Smooth muscle cell (in vitro differentiated cells): ENCODE measurements around the gene PIP5K1B. TPM values are rescaled to one million over a fixed set of nuclear protein-coding genes. Genes with fewer than 3 reads are reported as not detected.
"Not testable (repeated sequence)": the region's sequence is repeated elsewhere in the genome, so short reads cannot be mapped to it uniquely, and the experiment has no call there.

Source experiments
- DNase-seq: peaks from one replicate; lab custom pipeline; 2025; ENCODE audit not compliant: unreplicated experiment; lab: John Stamatoyannopoulos, UW
- H2AFZ ChIP-seq: fragments of 200-600 bp; sonication (generic); 2 replicates; pipeline ENCODE4 v1.6.0; 2016; ENCODE audit warnings: antibody characterized with exemption, low read depth, mild to moderate bottlenecking
- H3F3A ChIP-seq: fragments of 200-600 bp; sonication (generic); 2 replicates; pipeline ENCODE4 v1.6.0; 2017; ENCODE audit warnings: antibody characterized with exemption, low read depth
- H3K27ac ChIP-seq: fragments of 200-600 bp; sonication (generic); 2 replicates; pipeline ENCODE4 v1.5.1; 2016; ENCODE audit warnings: low read depth, mild to moderate bottlenecking
- H3K27me3 ChIP-seq: fragments of 200-600 bp; sonication (generic); 2 replicates; pipeline ENCODE4 v1.6.1; 2016; ENCODE audit warnings: low read depth, mild to moderate bottlenecking
- H3K36me3 ChIP-seq: fragments of 200-600 bp; sonication (generic); 2 replicates; pipeline ENCODE4 v1.5.1; 2016; ENCODE audit warnings: low read depth
- H3K4me1 ChIP-seq: fragments of 200-600 bp; sonication (generic); 2 replicates; pipeline ENCODE4 v1.5.1; 2016; ENCODE audit warnings: low read depth
- H3K4me2 ChIP-seq: fragments of 200-600 bp; sonication (generic); 2 replicates; pipeline ENCODE4 v1.6.0; 2016; ENCODE audit warnings: mild to moderate bottlenecking
- H3K4me3 ChIP-seq: fragments of 200-600 bp; sonication (generic); 2 replicates; pipeline ENCODE4 v1.5.1; 2016; ENCODE audit warnings: mild to moderate bottlenecking
- H3K79me2 ChIP-seq: fragments of 200-600 bp; sonication (generic); 2 replicates; pipeline ENCODE4 v1.6.0; 2016; ENCODE audit warnings: low read depth, mild to moderate bottlenecking
- H3K9ac ChIP-seq: fragments of 200-600 bp; sonication (generic); 2 replicates; pipeline ENCODE4 v1.6.0; 2016; ENCODE audit warnings: low read depth
- H3K9me3 ChIP-seq: fragments of 200-600 bp; sonication (generic); replicated peaks from 2 replicates; pipeline ENCODE4 v1.5.1; 2016; ENCODE audit warnings: low read depth
- H4K20me1 ChIP-seq: fragments of 200-600 bp; sonication (generic); 2 replicates; pipeline ENCODE4 v1.6.0; 2016; ENCODE audit warnings: low read depth
- WGBS: methylation state at CpG from one replicate; pipeline ENCODE4 v1.1.7; 2016; ENCODE audit warnings: low lambda C conversion rate; 5-methylcytosine and 5-hydroxymethylcytosine counted together
- polyA plus RNA-seq: library from polyadenylated mRNA; unstranded; fragments of >200 nt; fragmentation: Nextera tagmentation; extraction: Ambion mirVana; gene quantifications from 2 replicates; pipeline ENCODE4 v1.2.1, GENCODE V29; 2016
- total RNA-seq: library from RNA; depleted of rRNA; stranded (reverse); fragments of >200 nt; gene quantifications from 2 replicates; pipeline ENCODE4 v1.2.3, GENCODE V29; 2014
- TF ChIP-seq, protein P1 (sequence below): fragments of 200-600 bp; sonication (generic); IDR thresholded peaks from 2 replicates; pipeline ENCODE4 v1.5.1; 2017; ENCODE audit warnings: borderline replicate concordance, mild to moderate bottlenecking, antibody characterized with exemption; ENCODE audit not compliant: insufficient read depth, poor library complexity, severe bottlenecking

PIP5K1B gene
- total and polyA plus RNA-seq, 2 experiments from 2014 or later = not detected

DNA sequence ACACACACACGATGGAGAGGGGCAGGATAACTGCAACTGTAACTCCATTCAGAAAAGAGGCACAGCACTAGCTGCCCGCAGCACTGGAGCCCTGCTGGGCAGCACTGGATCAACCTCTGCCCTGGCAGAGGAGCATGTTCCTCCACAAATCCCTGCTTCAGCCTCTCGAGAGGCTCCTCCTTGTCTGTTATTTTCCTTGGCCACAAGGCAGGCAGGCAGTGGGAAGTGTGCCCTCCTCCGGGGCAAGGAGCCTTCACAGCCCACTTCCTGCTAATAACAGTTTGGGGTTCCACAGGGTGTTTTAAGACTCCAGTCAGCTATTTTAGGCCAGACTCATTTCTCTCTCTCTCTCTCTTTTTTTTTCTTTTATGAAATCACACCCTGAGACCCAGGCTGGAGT is 342.3 kb downstream of the PIP5K1B start:
- peaks cover 6% of the 10 kb centered on the region for H3K4me1 ChIP-seq
- H3K4me3 ChIP-seq = no peak overlapping the region
- H3F3A ChIP-seq = no peaks in the 10 kb centered on the region
- TF ChIP-seq, protein P1, sequence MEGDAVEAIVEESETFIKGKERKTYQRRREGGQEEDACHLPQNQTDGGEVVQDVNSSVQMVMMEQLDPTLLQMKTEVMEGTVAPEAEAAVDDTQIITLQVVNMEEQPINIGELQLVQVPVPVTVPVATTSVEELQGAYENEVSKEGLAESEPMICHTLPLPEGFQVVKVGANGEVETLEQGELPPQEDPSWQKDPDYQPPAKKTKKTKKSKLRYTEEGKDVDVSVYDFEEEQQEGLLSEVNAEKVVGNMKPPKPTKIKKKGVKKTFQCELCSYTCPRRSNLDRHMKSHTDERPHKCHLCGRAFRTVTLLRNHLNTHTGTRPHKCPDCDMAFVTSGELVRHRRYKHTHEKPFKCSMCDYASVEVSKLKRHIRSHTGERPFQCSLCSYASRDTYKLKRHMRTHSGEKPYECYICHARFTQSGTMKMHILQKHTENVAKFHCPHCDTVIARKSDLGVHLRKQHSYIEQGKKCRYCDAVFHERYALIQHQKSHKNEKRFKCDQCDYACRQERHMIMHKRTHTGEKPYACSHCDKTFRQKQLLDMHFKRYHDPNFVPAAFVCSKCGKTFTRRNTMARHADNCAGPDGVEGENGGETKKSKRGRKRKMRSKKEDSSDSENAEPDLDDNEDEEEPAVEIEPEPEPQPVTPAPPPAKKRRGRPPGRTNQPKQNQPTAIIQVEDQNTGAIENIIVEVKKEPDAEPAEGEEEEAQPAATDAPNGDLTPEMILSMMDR = no peak
- H3K4me2 ChIP-seq = no peak overlapping the region
- no peak for DNase-seq
- no peaks in the 10 kb centered on the region for H3K9me3 ChIP-seq
- 96% methylated on average over 4 of the region's 4 CpGs for WGBS
- no peaks in the 10 kb centered on the region for H4K20me1 ChIP-seq
- H3K9ac ChIP-seq = no peak overlapping the region
- no peaks in the 10 kb centered on the region for H3K27me3 ChIP-seq
- H2AFZ ChIP-seq = no peak overlapping the region
- no peaks in the 10 kb centered on the region for H3K36me3 ChIP-seq
- H3K27ac ChIP-seq = no peak overlapping the region
- H3K79me2 ChIP-seq = no peaks in the 10 kb centered on the region

DNA sequence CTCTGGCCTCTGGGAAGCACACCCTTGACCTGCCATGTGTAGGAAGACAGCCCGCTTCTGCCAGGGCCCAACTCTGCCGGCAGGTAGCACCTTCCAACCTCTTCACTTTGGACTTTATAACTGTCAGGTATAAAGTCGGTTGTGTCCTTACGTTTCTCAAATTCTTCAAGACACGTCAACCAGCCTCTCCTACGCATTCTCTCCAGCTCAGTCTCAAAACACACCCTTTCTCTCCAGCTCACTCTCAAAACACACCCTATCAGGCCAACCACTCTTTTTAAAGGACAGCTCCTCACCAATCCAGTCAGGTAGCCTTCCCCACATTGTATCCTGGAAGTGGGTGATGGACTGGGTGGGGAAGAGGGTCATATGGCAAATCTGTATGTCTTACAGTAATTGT is 344.1 kb downstream of the PIP5K1B start:
- peaks cover 6% of the 10 kb centered on the region for H3K4me1 ChIP-seq
- H2AFZ ChIP-seq = no peak overlapping the region
- H3K4me3 ChIP-seq = no peak overlapping the region
- no peak overlapping the region for H3K27ac ChIP-seq
- TF ChIP-seq, protein P1 = no peak
- no peak overlapping the region for H3K4me2 ChIP-seq
- H3K9me3 ChIP-seq = no peaks in the 10 kb centered on the region
- no peaks in the 10 kb centered on the region for H4K20me1 ChIP-seq
- H3K79me2 ChIP-seq = no peaks in the 10 kb centered on the region
- 89% methylated on average over 6 of the region's 6 CpGs for WGBS
- H3K36me3 ChIP-seq = no peaks in the 10 kb centered on the region
- no peaks in the 10 kb centered on the region for H3F3A ChIP-seq
- no peak for DNase-seq
- no peaks in the 10 kb centered on the region for H3K27me3 ChIP-seq
- no peak overlapping the region for H3K9ac ChIP-seq

DNA sequence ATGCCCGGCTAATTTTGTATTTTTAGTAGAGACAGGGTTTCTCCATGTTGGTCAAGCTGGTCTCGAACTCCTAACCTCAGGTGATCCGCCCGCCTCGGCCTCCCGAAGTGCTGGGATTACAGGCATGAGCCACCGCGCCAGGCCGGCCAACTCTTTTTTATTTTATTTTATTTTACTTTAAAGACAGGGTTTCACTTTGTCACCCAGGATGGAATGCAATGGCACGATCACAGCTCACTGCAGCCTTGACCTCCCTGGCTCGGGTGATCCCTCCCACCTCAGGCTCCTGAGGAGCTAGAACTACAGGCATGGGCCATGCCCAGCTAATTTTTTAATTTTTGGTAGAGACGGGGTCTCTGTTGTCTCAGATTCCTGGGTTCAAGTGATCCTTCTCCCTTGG is 345.9 kb downstream of the PIP5K1B start:
- not testable (repeated sequence) for DNase-seq, H2AFZ ChIP-seq, H3K4me2 ChIP-seq, H3K4me1 ChIP-seq, H3K4me3 ChIP-seq, H3K9ac ChIP-seq, H4K20me1 ChIP-seq, H3K9me3 ChIP-seq, H3F3A ChIP-seq, H3K36me3 ChIP-seq, H3K79me2 ChIP-seq, H3K27ac ChIP-seq, H3K27me3 ChIP-seq
- 95% methylated on average over 12 of the region's 12 CpGs for WGBS

DNA sequence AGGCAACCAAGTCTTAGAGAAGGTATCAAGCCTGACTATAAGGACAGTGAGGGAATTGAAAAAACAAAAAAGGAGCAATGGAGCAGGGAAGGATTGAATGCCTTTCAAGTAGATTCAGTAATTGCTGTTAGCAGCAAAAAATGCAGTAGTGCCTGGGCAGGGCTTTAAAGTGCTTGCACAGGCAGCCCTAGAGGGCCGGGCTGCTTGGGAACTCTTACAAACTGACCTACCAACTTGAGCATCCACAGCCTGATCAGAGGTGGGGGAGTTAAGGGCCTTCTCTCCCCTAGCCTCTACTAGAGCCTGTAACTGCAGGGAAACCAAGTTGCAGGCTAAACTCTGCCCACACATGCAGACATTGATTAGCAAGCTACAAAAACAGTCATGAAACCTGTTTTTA is 349.9 kb downstream of the PIP5K1B start:
- 79% methylated on average over 1 of the region's 1 CpG for WGBS
- DNase-seq = no peak

More for the DNA sequence above, 349.9 kb downstream of the PIP5K1B start:
- Histone ChIP-seq H3K27ac (no peak overlapping the region), H3K9me3 (no peaks in the 10 kb centered on the region), H4K20me1 (no peaks in the 10 kb centered on the region), H3K4me1 (no peaks in the 10 kb centered on the region), H3K4me3 (no peak overlapping the region), H3K9ac (no peak overlapping the region), H3K79me2 (no peaks in the 10 kb centered on the region), H3K27me3 (no peaks in the 10 kb centered on the region), H3K4me2 (no peak overlapping the region), H3F3A (no peaks in the 10 kb centered on the region), H2AFZ (no peak overlapping the region), H3K36me3 (no peaks in the 10 kb centered on the region)
- TF ChIP-seq, protein P1 = no peak
